Measurements from ENCODE around the gene IFI44.

Gene IFI44

DNA sequence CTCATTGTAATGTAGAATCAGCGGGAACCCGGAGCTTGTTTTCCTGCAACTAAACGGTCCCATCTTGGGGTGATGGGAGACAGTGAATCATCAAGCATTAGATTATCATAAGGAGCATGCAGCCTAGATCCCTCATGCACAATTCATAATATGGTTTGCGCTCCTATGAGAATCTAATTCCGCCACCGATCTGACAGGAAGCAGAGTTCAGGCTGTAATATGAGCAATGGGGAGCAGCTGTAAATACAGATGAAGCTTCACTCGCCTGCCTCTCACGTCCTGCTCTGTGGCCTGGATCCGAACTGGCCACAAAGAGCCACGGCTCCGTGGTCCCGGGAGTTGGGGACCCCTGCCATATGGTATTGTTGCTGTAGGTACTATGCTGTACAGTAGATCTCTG, 1.6 kb downstream of the IFI44 start:
- no peak for TF ChIP-seq CTCF (IDR thresholded peaks at IDR 0.05; ENCODE audit: low read depth, low read length)
- TF ChIP-seq MYC (IDR thresholded peaks at IDR 0.05; ENCODE audit: low read depth, low read length), result no peak
- TF ChIP-seq POLR2A (IDR thresholded peaks at IDR 0.05; ENCODE audit: extremely low read depth, insufficient read length), result no peak
- no peak for TF ChIP-seq MAX (IDR thresholded peaks at IDR 0.05; ENCODE audit: low read depth, low read length)
- no peak overlapping the region for H3K4me3 ChIP-seq (ENCODE audit: low read depth, low read length)
- peak; percentile 2 for DNase-seq (ENCODE audit: low read depth)

GRCh38 chr1:78652019-78652560, 2.5 kb downstream of the IFI44 start:
- H3K4me3 ChIP-seq (ENCODE audit: low read depth, low read length), result no peak overlapping the region
- no peak for TF ChIP-seq MAX (IDR thresholded peaks at IDR 0.05; ENCODE audit: low read depth, low read length)
- no peak for TF ChIP-seq POLR2A (IDR thresholded peaks at IDR 0.05; ENCODE audit: extremely low read depth, insufficient read length)
- no peak for TF ChIP-seq CTCF (IDR thresholded peaks at IDR 0.05; ENCODE audit: low read depth, low read length)
- TF ChIP-seq MYC (IDR thresholded peaks at IDR 0.05; ENCODE audit: low read depth, low read length), result no peak
- DNase-seq (ENCODE audit: low read depth), result no peak

DNA sequence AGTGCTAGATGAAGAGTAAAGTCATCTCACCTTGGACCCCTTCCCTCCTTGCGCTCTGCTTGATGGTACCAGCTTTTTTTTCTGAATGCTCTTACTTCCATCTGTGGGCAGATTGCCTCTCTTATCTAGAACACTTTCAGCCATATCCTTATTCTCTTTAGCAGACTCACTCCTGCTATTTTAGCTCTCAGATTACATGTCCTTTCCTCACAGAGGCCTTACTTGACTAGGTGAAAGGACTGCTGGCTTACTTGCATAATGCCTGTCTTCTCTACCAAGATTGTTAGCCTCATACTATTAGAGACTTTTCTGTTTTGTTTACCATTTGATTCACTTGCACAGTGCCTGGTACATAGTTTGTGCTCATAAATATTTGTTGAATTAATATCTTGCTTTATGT, 9.3 kb downstream of the IFI44 start:
- no peak for DNase-seq (ENCODE audit: low read depth)
- TF ChIP-seq MAX (IDR thresholded peaks at IDR 0.05; ENCODE audit: low read depth, low read length), result no peak
- TF ChIP-seq CTCF (IDR thresholded peaks at IDR 0.05; ENCODE audit: low read depth, low read length), result no peak
- TF ChIP-seq MYC (IDR thresholded peaks at IDR 0.05; ENCODE audit: low read depth, low read length), result no peak

DNA sequence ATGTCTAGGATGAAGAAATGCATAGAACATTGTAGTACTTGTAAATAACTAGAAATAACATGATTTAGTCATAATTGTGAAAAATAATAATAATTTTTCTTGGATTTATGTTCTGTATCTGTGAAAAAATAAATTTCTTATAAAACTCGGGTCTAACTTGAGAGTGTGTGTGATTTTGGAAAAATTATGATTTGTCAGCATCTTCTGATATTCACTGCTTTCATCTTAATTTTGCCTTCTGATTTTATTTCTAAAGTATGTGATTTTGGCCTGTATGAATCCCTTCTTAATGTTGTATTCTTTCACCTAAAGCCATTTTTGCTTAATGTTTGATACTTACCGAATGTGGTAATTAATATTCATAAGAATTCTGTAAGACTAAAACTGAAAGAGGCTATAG, 14.3 kb downstream of the IFI44 start:
- no peak overlapping the region for H3K4me3 ChIP-seq (ENCODE audit: low read depth, low read length)
- no peak for DNase-seq (ENCODE audit: low read depth)
- TF ChIP-seq CTCF (IDR thresholded peaks at IDR 0.05; ENCODE audit: low read depth, low read length) (no peak), POLR2A (IDR thresholded peaks at IDR 0.05; ENCODE audit: extremely low read depth, insufficient read length) (no peak), MAX (IDR thresholded peaks at IDR 0.05; ENCODE audit: low read depth, low read length) (no peak), MYC (IDR thresholded peaks at IDR 0.05; ENCODE audit: low read depth, low read length) (no peak)

More for the DNA sequence above, 9.3 kb downstream of the IFI44 start:
- no peak overlapping the region for H3K4me3 ChIP-seq (ENCODE audit: low read depth, low read length)

- no peak overlapping the region for H3K4me3 ChIP-seq (ENCODE audit: low read depth, low read length)
- no peak for TF ChIP-seq MAX (IDR thresholded peaks at IDR 0.05; ENCODE audit: low read depth, low read length)
- TF ChIP-seq POLR2A (IDR thresholded peaks at IDR 0.05; ENCODE audit: extremely low read depth, insufficient read length), result no peak
- TF ChIP-seq MYC (IDR thresholded peaks at IDR 0.05; ENCODE audit: low read depth, low read length), result no peak
- no peak for TF ChIP-seq CTCF (IDR thresholded peaks at IDR 0.05; ENCODE audit: low read depth, low read length)
- DNase-seq (ENCODE audit: low read depth), result no peak
Measured at GRCh38 chr1:78664763-78665162, 15.1 kb downstream of the IFI44 start.

- DNase-seq (ENCODE audit: low read depth), result no peak
- H3K4me3 ChIP-seq (ENCODE audit: low read depth, low read length), result no peak overlapping the region
Measured at GRCh38 chr1:78665809-78666208, 16.2 kb downstream of the IFI44 start.

More at GRCh38 chr1:78665809-78666208, 16.2 kb downstream of the IFI44 start:
- TF ChIP-seq POLR2A (IDR thresholded peaks at IDR 0.05; ENCODE audit: extremely low read depth, insufficient read length) (no peak), MYC (IDR thresholded peaks at IDR 0.05; ENCODE audit: low read depth, low read length) (no peak), CTCF (IDR thresholded peaks at IDR 0.05; ENCODE audit: low read depth, low read length) (no peak), MAX (IDR thresholded peaks at IDR 0.05; ENCODE audit: low read depth, low read length) (no peak)

Measured in NB4 (cell line).